Panc1 (cell line): Measurements from ENCODE around the gene SMIM27. TPM values are rescaled to one million over a fixed set of nuclear protein-coding genes. Genes with fewer than 3 reads are reported as not detected.
A peak's percentile ranks its signal among the peaks of the same experiment; 100 is the strongest.

Experiments
- ATAC-seq: fragments of 200-7000 bp; cut with Tn5 transposase; 2 replicates; pipeline ENCODE4 v1.9.1; 2020; ENCODE audit warnings: mild to moderate bottlenecking, moderate library complexity
- Bru-seq: library from RNA; stranded (reverse); fragments of 400-500 nt; gene quantifications from one replicate; lab custom pipeline; 2021; lab: Mats Ljungman, UMichigan
- BruChase-seq, 2 experiments: library from RNA; stranded (reverse); fragments of 400-500 nt; gene quantifications; one replicate each; lab custom pipeline; 2021; lab: Mats Ljungman, UMichigan
- BruUV-seq: library from RNA; stranded (reverse); fragments of 400-500 nt; replicated peaks from 2 replicates; lab custom pipeline; 2021; lab: Mats Ljungman, UMichigan
- CTCF ChIA-PET: fragments of 300-600 bp; sonication (Branson Sonifier 250); formaldehyde crosslinking; loops from one replicate; lab custom pipeline; 2022; ENCODE audit warnings: antibody characterized with exemption; lab: Charles Lee
- POLR2A ChIA-PET: fragments of 300-600 bp; sonication (Branson Sonifier 250); formaldehyde crosslinking; loops from one replicate; lab custom pipeline; 2022; ENCODE audit warnings: antibody characterized with exemption; lab: Charles Lee
- DNase-seq: peaks from one replicate; pipeline ENCODE4 v3.0.0-alpha.2; 2010; ENCODE audit warnings: low read depth, low spot score
- H3K27ac ChIP-seq: 2 replicates; pipeline ENCODE4 v1.5.1; 2011; ENCODE audit warnings: mild to moderate bottlenecking, low read length, inconsistent platforms
- H3K27me3 ChIP-seq: fragments of 200-500 bp; sonication (Bioruptor generic); 2 replicates; pipeline ENCODE4 v1.6.0; 2014; ENCODE audit warnings: low read length, inconsistent platforms; ENCODE audit not compliant: control insufficient read depth, insufficient read depth
- H3K36me3 ChIP-seq: fragments of 200-500 bp; sonication (Bioruptor generic); 2 replicates; pipeline ENCODE4 v1.5.1; 2014; ENCODE audit warnings: inconsistent platforms, mild to moderate bottlenecking, low read length, moderate library complexity; ENCODE audit not compliant: control insufficient read depth, insufficient read depth
- H3K4me1 ChIP-seq: 2 replicates; pipeline ENCODE4 v1.5.1; 2011; ENCODE audit warnings: inconsistent platforms, mild to moderate bottlenecking, low read length, moderate library complexity; ENCODE audit not compliant: control insufficient read depth, insufficient read depth
- H3K4me3 ChIP-seq, 2 experiments: 2 replicates each; pipeline ENCODE4 v1.5.1; 2011 to 2012; ENCODE audit warnings: low read depth in 2 of 2, low read length in 2 of 2, mild to moderate bottlenecking in 2 of 2, inconsistent platforms in 1 of 2, moderate library complexity in 1 of 2
- H3K9me3 ChIP-seq: fragments of 200-500 bp; sonication (Bioruptor generic); 2 replicates; pipeline ENCODE4 v1.5.1; 2014; ENCODE audit warnings: low read depth, mild to moderate bottlenecking, inconsistent platforms, low read length, moderate library complexity; ENCODE audit not compliant: control insufficient read depth, insufficient read depth
- POLR2AphosphoS5 ChIP-seq: IDR thresholded peaks from 2 replicates; pipeline ENCODE4 v1.6.1; 2012; ENCODE audit warnings: mild to moderate bottlenecking, low read depth, low read length, moderate library complexity
- SIN3A ChIP-seq: IDR thresholded peaks from 2 replicates; pipeline ENCODE4 v1.6.1; 2012; ENCODE audit warnings: low read depth, mild to moderate bottlenecking, low read length, moderate library complexity, borderline replicate concordance; ENCODE audit not compliant: insufficient read depth
- TCF7L2 ChIP-seq: IDR thresholded peaks from 2 replicates; pipeline ENCODE4 v1.6.1; 2011; ENCODE audit warnings: mild to moderate bottlenecking, low read depth, low read length, inconsistent platforms
- in situ Hi-C: cut with HindIII; loops from 2 replicates; pipeline ENCODE4 v1.10.0; 2016; ENCODE audit warnings: low sequenced_read_pairs, low pct_unique_long_range_greater_than_20kb
- intact Hi-C: fragments of 100-400 bp; cut with micrococcal nuclease; formaldehyde crosslinking; loops from one replicate; pipeline ENCODE4 v1.10.0; 2022; ENCODE audit not compliant: unreplicated experiment
- long read RNA-seq: library from polyadenylated mRNA; unstranded; transcript quantifications from one replicate; pipeline ENCODE4 v2.0.0, GENCODE V29; 2021; ENCODE audit not compliant: unreplicated experiment
- polyA plus RNA-seq: library from polyadenylated mRNA; unstranded; fragments of >200 nt; gene quantifications from one replicate; pipeline ENCODE4 v1.2.1, GENCODE V29; 2012; ENCODE audit warnings: missing spikeins; ENCODE audit not compliant: insufficient read length
- total RNA-seq: library from RNA; stranded (reverse); gene quantifications from one replicate; pipeline ENCODE4 v1.2.1, GENCODE V29; 2021; ENCODE audit not compliant: unreplicated experiment
- TF ChIP-seq, protein P1 (sequence below), 2 experiments: IDR thresholded peaks; 2 replicates each; pipeline ENCODE4 v1.6.1; 2011 to 2012; ENCODE audit warnings: low read depth in 2 of 2, control low read depth in 1 of 2, low read length in 1 of 2, mild to moderate bottlenecking in 1 of 2, moderate library complexity in 1 of 2; ENCODE audit not compliant: insufficient read depth in 1 of 2
- TF ChIP-seq, protein P2 (sequence below): fragments of 450-650 bp; IDR thresholded peaks from 2 replicates; pipeline ENCODE4 v1.5.1; 2017; ENCODE audit warnings: mild to moderate bottlenecking

Gene SMIM27
- total RNA-seq (14.3 TPM), Bru-seq, nascent RNA (percentile 41 among the genes with signal in this experiment), BruChase-seq, experiment 1, labeled RNA remaining after a 2-hour chase (percentile 35 among the genes with signal in this experiment), BruChase-seq, experiment 2, labeled RNA remaining after a 6-hour chase (percentile 35 among the genes with signal in this experiment)
- polyA plus RNA-seq, result 12.8 TPM
- long read RNA-seq, transcript SMIM27-206 (1 exons, 668 nt), result major isoform, 5 of 36 reads
- long read RNA-seq, partial matches to known transcripts, result 13 of 36 reads
- long read RNA-seq, other reads (novel, unspliced or antisense), result 17 of 36 reads

GRCh38 chr9:32552172-32552872, at the start of gene SMIM27, which contains the start of gene TOPORS:
Gene SMIM27 (plus strand): TSS chr9:32552327. CDS start chr9:32552435, 108 bp downstream.
Gene TOPORS (minus strand): TSS chr9:32552586. CDS start chr9:32552436, 150 bp downstream.
- Histone ChIP-seq H3K4me1 (peaks cover 16% of the 10 kb centered on the region), H3K36me3 (no peaks in the 10 kb centered on the region; the same call in 1 of the 2 replicates), H3K27ac (peak within 1 kb of the TSS; percentile 84), H3K27me3 (no peaks in the 10 kb centered on the region), H3K4me3 (peak within 1 kb of the TSS; percentile 54 to 78), H3K9me3 (no peaks in the 10 kb centered on the region)
- ATAC-seq (peak; percentile 92), DNase-seq (peak; percentile 78)
- POLR2A ChIA-PET, result interaction anchor here (0.6 to 1.0 kb wide), 4 partner anchors 22 to 842 kb away, joined by 4 to 14 read pairs (median 10); partner anchors contain the start of gene RIGI
- intact Hi-C loops (no loop called here), in situ Hi-C loops (loop anchor here (25.0 kb wide), 1 partner anchor 410 kb away; no protein-coding TSS in a partner anchor)
- CTCF ChIA-PET, result interaction anchor here (0.5 to 2.0 kb wide), 4 partner anchors 20 to 848 kb away, joined by 3 to 4 read pairs (median 4); no protein-coding TSS in a partner anchor
- TSS peak; percentile 90 for BruUV-seq
- TF ChIP-seq, protein P1, sequence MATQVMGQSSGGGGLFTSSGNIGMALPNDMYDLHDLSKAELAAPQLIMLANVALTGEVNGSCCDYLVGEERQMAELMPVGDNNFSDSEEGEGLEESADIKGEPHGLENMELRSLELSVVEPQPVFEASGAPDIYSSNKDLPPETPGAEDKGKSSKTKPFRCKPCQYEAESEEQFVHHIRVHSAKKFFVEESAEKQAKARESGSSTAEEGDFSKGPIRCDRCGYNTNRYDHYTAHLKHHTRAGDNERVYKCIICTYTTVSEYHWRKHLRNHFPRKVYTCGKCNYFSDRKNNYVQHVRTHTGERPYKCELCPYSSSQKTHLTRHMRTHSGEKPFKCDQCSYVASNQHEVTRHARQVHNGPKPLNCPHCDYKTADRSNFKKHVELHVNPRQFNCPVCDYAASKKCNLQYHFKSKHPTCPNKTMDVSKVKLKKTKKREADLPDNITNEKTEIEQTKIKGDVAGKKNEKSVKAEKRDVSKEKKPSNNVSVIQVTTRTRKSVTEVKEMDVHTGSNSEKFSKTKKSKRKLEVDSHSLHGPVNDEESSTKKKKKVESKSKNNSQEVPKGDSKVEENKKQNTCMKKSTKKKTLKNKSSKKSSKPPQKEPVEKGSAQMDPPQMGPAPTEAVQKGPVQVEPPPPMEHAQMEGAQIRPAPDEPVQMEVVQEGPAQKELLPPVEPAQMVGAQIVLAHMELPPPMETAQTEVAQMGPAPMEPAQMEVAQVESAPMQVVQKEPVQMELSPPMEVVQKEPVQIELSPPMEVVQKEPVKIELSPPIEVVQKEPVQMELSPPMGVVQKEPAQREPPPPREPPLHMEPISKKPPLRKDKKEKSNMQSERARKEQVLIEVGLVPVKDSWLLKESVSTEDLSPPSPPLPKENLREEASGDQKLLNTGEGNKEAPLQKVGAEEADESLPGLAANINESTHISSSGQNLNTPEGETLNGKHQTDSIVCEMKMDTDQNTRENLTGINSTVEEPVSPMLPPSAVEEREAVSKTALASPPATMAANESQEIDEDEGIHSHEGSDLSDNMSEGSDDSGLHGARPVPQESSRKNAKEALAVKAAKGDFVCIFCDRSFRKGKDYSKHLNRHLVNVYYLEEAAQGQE (IDR thresholded peaks at IDR 0.05; ENCODE audit: insufficient read depth in 1 of 2, low read depth in 2 of 2, low read length in 1 of 2), result peak; percentile 28 to 42; a peak in 1 of 4 replicates
- TF ChIP-seq SIN3A (peak; percentile 74; the same call in 1 of the 2 replicates), POLR2AphosphoS5 (peak; percentile 96)
- TF ChIP-seq, protein P2, sequence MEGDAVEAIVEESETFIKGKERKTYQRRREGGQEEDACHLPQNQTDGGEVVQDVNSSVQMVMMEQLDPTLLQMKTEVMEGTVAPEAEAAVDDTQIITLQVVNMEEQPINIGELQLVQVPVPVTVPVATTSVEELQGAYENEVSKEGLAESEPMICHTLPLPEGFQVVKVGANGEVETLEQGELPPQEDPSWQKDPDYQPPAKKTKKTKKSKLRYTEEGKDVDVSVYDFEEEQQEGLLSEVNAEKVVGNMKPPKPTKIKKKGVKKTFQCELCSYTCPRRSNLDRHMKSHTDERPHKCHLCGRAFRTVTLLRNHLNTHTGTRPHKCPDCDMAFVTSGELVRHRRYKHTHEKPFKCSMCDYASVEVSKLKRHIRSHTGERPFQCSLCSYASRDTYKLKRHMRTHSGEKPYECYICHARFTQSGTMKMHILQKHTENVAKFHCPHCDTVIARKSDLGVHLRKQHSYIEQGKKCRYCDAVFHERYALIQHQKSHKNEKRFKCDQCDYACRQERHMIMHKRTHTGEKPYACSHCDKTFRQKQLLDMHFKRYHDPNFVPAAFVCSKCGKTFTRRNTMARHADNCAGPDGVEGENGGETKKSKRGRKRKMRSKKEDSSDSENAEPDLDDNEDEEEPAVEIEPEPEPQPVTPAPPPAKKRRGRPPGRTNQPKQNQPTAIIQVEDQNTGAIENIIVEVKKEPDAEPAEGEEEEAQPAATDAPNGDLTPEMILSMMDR, result no peak

- Histone ChIP-seq H3K36me3 (no peaks in the 10 kb centered on the region; the same call in 1 of the 2 replicates), H3K4me3 (no peak overlapping the region), H3K27me3 (no peaks in the 10 kb centered on the region), H3K9me3 (no peaks in the 10 kb centered on the region), H3K4me1 (no peaks in the 10 kb centered on the region; the same call in 1 of the 2 replicates), H3K27ac (peak overlapping the region; percentile 18; the same call in 1 of the 2 replicates)
- ChIA-PET POLR2A (no interaction called here), CTCF (no interaction called here)
- BruUV-seq, result no TSS peak
- in situ Hi-C loops, result no loop called here
- TF ChIP-seq TCF7L2, result no peak
- TF ChIP-seq, protein P1 (IDR thresholded peaks at IDR 0.05; ENCODE audit: insufficient read depth in 1 of 2, low read depth in 2 of 2, low read length in 1 of 2), result no peak
- TF ChIP-seq, protein P2, result no peak
- TF ChIP-seq POLR2AphosphoS5, result no peak
- no peak for TF ChIP-seq SIN3A
- no peak for DNase-seq
- ATAC-seq, result peak; percentile 89
- intact Hi-C loops, result no loop called here
Observed at GRCh38 chr9:32502464-32502863, 49.7 kb upstream of the SMIM27 start.
